NCI-H526 treated with DMSO at 0.1 percent for 48 hours (cell line): ENCODE data around the gene TMEM62.
"Not testable (repeated sequence)": the region's sequence is repeated elsewhere in the genome, so short reads cannot be mapped to it uniquely, and the experiment has no call there.

Experiments used
- DNase-seq: peaks from one replicate; lab custom pipeline; 2025; lab: John Stamatoyannopoulos, UW

The TMEM62 gene

DNA sequence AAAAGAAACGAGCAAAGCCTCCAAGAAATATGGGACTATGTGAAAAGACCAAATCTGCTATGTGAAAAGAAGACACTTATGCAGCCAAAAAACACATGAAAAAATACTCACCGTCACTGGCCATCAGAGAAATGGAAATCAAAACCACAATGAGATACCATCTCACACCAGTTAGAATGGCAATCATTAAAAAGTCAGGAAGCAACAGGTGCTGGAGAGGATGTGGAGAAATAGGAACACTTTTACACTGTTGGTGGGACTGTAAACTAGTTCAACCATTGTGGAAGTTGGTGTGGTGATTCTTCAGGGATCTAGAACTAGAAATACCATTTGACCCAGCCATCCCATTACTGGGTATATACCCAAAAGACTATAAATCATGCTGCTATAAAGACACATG, 43.8 kb downstream of the TMEM62 start:
- not testable (repeated sequence) for DNase-seq

GRCh38 chr15:43183270-43183669, 49.9 kb downstream of the TMEM62 start:
- DNase-seq: no peak

DNA sequence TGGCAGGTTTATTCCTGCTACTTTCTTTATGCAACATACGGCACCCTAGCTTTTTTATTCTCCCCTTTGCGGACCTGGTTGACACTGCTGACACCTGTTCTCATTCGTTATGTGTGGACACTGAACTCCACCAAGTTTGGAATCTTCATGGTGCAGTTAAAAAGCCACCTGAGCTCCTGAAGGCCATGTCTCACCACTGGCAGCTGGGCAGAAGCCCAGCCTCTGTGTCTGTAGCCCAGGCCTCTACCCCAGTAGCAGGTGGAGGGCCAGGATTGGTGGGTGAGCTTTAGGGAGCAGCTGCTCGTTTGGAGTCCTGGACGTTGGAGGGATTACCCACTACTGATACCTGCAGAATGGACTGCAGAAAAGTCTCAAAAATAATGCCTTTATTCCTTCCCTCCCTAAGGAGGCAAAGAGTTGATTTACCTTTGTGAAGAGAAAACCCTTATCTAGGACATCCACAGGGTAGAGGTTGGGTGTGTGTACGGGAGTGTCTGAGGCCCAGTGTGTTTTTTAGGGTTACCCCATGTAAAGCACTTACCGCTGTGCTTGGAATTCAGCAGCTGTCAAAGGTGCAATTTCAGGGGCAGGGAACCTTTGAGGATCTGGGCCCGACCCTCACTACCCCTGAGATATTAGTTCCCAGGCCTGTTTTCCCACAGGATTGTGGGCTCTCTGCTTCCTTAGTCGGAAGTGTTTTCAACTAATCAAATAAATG, 51.2 kb downstream of the TMEM62 start:
- no peak for DNase-seq

- DNase-seq: peak; percentile 84
These were observed 52.0 kb downstream of the TMEM62 start, which contains the start of gene CCNDBP1 for GRCh38 chr15:43185157-43186002. Gene CCNDBP1 (plus strand): TSS chr15:43185403. CDS start chr15:43185499, 96 bp downstream.

- DNase-seq: no peak
These were observed 52.6 kb downstream of the TMEM62 start for GRCh38 chr15:43186003-43186353.

DNA sequence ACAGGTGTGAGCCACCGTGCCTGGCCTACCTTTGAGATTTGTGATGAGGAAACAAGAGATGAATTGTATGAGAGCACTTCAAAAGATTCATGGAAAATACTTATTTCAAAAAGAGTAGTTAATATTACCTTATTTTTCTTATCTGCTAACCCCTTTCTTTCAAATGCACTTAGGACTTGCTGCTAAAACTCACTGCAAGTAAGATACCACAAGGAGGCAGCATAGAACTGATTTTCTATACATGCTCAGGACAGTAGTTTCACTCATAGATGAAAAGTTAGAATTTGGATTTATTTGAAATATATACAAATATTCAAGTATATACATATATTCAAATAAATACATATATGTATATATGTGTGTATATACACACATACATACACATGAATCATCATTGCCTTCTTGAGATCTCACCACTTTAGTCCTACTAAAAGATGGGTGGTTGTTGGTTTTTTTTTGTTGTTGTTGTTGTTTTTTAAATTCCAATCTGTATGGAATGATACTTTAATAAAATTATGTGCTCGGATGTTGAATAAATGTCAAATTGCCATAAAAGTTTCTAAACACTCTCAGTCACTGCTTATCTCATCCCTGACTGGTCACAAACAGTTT, 54.3 kb downstream of the TMEM62 start:
- DNase-seq: peak; percentile 1

DNA sequence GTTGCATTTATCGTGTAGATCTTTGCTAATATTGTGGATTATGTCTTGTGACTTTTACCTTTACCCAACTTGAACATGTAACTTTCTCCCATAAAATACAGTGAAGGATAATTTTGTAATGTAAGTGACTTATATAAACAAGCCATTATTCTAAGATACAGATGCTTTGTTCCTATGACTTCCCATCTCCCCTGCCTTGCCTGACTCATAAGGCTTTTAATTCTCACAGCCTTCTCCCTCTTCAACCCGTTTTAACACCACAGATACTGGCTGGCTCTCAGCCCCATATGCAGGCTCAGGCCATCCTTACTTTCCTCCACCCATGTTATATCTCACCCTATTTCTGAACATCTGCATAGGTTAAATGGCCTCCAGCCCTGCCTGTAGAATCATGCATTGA, 55.9 kb downstream of the TMEM62 start:
- no peak for DNase-seq

DNA sequence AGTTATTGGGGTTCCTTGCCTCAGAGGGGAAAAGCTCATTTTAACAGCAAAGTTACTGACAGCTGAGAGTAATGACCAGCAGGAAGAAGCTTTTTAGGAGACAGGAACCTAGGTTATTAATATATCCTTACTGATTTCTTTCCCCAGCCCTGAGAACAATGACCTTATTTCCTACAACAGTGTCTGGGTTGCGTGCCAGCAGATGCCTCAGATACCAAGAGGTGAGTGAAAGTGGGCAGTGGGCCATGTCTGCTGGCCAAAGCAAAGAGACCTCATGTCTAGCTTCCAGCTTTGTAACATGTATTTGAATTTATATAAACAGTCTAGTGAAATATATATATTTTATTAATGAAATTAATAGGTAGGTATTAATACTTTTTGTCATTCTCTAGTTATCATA, 56.8 kb downstream of the TMEM62 start:
- no peak for DNase-seq

DNA sequence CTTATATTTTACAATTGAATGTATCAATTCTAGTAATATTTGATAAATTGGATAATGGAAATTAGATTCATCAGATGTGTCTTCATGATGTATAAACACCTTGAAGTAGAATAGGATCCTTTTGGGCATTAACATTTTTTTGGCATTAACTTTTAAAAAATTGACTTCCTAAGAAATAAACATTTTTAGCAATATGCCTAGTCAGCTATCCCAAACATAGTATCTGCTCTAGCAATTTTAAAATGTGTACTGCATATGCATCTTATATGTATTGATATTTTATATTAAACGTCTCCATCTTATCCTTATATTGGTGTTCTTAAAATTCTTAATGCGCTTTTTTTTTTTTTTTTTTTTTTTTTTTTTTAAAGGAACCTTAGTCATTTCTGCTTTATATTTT, 60.3 kb downstream of the TMEM62 start:
- no peak for DNase-seq

- no peak for DNase-seq
These were observed 61.4 kb downstream of the TMEM62 start for GRCh38 chr15:43194795-43195194.

- no peak for DNase-seq
These were observed 63.6 kb downstream of the TMEM62 start for GRCh38 chr15:43196760-43197548.

DNA sequence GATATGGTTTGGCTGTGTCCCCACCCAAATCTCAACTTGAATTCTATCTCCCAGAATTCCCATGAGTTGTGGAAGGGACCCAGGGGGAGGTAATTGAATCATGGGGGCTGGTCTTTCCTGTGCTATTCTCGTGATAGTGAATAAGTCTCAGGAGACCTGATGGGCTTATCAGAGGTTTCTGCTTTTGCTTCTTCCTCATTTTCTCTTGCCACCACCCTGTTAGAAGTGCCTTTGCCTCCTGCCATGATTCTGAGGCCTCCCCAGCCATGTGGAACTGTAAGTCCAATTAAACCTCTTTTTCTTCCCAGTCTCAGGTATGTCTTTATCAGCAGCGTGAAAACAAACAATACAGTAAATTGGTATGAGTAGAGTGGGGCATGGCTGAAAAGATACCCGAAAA, 64.4 kb downstream of the TMEM62 start:
- DNase-seq: not testable (repeated sequence)

DNA sequence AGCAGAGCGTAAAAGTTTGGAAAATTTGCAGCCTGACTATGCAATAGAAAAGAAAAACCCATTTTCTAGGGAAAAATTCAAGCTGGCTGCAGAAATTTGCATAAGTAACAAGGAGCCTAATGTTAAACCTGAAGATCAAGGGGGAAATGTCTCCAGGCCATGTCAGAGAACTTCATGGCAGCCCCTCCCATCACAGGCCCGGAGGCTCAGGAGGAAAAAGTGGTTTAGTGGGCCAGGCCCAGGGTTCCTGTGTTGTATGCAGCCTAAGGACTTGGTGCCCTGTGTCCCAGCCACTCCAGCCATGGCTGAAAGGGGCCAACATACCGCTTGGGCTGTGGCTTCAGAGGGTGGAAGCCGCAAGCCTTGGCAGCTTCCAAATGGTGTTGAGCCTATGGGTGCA, 65.2 kb downstream of the TMEM62 start:
- not testable (repeated sequence) for DNase-seq

GRCh38 chr15:43198992-43199391, 65.6 kb downstream of the TMEM62 start:
- DNase-seq: no peak

GRCh38 chr15:43199945-43200488, 66.6 kb downstream of the TMEM62 start:
- DNase-seq: no peak

GRCh38 chr15:43204016-43204901, 70.9 kb downstream of the TMEM62 start:
- DNase-seq: no peak

DNA sequence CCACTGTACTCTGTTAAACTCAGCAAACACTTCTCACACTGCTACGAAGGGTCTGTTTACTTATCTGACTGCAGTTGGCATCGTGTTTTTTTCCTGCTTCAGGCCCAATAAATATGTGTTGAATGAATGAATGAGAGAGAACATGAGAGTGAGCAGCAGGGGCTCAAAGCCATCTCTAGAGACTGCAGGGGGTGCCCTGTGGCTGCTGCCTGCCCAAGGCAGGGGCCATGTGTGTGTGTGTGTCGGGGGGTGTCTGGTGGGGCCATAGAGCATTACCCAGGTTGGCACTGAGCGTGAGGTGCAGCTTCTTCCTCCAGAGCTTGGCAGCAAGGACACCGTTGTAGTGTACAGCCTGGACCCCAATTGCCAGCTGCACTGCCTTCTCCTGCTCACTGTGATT, 72.7 kb downstream of the TMEM62 start:
- no peak for DNase-seq

DNA sequence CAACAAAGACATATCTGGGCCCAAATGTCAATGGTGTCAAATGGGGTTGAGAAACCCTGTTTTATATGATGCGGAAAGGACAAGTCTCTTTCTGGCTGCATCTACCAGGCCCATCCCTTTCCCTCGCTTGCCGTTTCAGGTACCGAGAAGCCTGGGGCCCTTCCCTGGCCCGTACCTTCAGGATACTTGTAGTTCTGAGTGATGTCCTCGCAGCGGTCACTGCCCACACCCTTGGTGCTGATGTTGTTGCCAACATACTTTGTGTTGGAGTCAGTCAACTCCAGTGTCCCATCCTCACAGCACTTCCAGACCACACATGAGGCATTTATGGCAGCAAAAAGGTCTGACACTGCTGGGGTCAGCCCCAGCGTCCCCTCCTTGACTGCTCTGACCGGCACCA, 73.6 kb downstream of the TMEM62 start:
- DNase-seq: no peak

GRCh38 chr15:43208052-43209002, 74.9 kb downstream of the TMEM62 start:
- no peak for DNase-seq
